ENCODE results near the gene CENPX.

DNA sequence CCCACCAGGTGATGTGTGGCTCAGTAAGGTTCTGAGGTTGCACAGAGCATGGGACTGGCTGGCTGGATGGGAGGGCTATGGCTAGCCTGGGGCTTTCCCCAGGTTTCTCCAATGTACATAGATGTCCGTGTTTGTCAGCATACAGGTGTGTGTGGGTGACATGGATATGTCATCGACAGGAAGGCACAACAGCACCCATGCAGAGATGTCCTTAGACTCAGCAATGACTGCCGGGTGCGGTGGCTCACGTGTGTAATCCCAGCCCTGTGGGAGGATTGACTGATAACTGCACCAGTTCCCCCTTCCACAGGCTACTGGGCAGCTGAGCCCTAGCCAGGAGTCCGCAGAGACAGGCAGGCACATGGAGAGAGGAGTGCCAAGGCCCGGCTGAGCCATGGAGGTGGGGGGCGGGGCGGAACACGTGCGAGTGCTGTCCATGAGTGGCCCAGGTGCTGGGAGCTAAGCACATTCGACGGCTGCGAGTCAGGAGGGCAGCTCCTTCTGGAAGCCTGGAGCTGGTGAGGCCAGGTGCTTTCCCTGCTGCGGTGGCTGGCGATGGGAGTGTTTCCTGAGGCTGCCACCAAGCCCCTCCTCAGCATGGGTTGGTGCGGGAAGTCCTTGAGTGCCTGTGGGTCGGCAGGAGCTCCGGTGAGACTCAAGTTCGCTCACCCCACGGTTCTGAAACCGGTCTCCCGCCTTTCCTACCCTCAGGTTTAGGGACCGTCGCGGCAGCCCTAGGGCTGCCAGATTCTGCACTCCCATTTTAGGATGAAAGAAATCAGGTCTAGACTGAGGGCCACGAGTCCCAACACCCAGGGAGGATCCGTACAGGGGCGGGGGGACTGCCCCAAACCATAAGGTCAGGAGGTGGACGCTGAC, 46.1 kb downstream of the CENPX start:
- TF ChIP-seq POLR2AphosphoS5 (IDR thresholded peaks at IDR 0.05), result no peak
- TF ChIP-seq, protein P1, sequence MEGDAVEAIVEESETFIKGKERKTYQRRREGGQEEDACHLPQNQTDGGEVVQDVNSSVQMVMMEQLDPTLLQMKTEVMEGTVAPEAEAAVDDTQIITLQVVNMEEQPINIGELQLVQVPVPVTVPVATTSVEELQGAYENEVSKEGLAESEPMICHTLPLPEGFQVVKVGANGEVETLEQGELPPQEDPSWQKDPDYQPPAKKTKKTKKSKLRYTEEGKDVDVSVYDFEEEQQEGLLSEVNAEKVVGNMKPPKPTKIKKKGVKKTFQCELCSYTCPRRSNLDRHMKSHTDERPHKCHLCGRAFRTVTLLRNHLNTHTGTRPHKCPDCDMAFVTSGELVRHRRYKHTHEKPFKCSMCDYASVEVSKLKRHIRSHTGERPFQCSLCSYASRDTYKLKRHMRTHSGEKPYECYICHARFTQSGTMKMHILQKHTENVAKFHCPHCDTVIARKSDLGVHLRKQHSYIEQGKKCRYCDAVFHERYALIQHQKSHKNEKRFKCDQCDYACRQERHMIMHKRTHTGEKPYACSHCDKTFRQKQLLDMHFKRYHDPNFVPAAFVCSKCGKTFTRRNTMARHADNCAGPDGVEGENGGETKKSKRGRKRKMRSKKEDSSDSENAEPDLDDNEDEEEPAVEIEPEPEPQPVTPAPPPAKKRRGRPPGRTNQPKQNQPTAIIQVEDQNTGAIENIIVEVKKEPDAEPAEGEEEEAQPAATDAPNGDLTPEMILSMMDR (IDR thresholded peaks at IDR 0.05), result no peak
- no peak for TF ChIP-seq POLR2A (IDR thresholded peaks at IDR 0.05)

Measured in transverse colon (tissue), 4 donors.